Activated CD4-positive, alpha-beta T cell treated with anti-CD3 and anti-CD28 coated beads, Interleukin-2, amount 50 U/mL, for 16 hours (primary cell): Measurements from ENCODE around the gene NARF.
"Not testable (repeated sequence)": the region's sequence is repeated elsewhere in the genome, so short reads cannot be mapped to it uniquely, and the experiment has no call there.

ENCODE experiments used
- DNase-seq: peaks from one replicate; pipeline ENCODE4 v3.0.0-alpha.2; 2020

The NARF gene

GRCh38 chr17:82458179-82458884 lies at the start of gene NARF:
Gene NARF, plus strand, starts transcription at chr17:82458741. Its CDS starts 63 bp downstream, at chr17:82458804.
- peak; percentile 98 for DNase-seq

GRCh38 chr17:82408938-82409318 lies 49.6 kb upstream of the NARF start:
- no peak for DNase-seq

GRCh38 chr17:82410014-82410716 lies 48.4 kb upstream of the NARF start:
- DNase-seq, result no peak

GRCh38 chr17:82411396-82412053 lies 47.0 kb upstream of the NARF start:
- no peak for DNase-seq

GRCh38 chr17:82412081-82412480 lies 46.5 kb upstream of the NARF start:
- DNase-seq, result not testable (repeated sequence)

GRCh38 chr17:82412535-82413520 lies 45.7 kb upstream of the NARF start:
- no peak for DNase-seq

GRCh38 chr17:82414548-82415281 lies 43.8 kb upstream of the NARF start:
- peak; percentile 65 for DNase-seq

- no peak for DNase-seq
These were observed 43.2 kb upstream of the NARF start for GRCh38 chr17:82415336-82415735.

GRCh38 chr17:82415786-82416185 lies 42.8 kb upstream of the NARF start:
- DNase-seq, result no peak

GRCh38 chr17:82416264-82416663 lies 42.3 kb upstream of the NARF start:
- DNase-seq, result no peak

GRCh38 chr17:82416771-82417170 lies 41.8 kb upstream of the NARF start:
- DNase-seq, result no peak

GRCh38 chr17:82418001-82418986 lies 40.2 kb upstream of the NARF start, which contains the start of the genes HEXD and OGFOD3:
Gene HEXD, plus strand, starts transcription at chr17:82418347. Its CDS starts 1,453 bp downstream, at chr17:82419800.
Gene OGFOD3, minus strand, starts transcription at chr17:82418586. Its CDS starts 101 bp downstream, at chr17:82418485.
- DNase-seq, result peak; percentile 80

GRCh38 chr17:82419540-82419939 lies 39.0 kb upstream of the NARF start:
- peak; percentile 25 for DNase-seq

GRCh38 chr17:82424001-82424862 lies 34.3 kb upstream of the NARF start:
- peak; percentile 61 for DNase-seq

GRCh38 chr17:82424863-82425159 lies 33.7 kb upstream of the NARF start:
- no peak for DNase-seq

- no peak for DNase-seq
These were observed 30.0 kb upstream of the NARF start for GRCh38 chr17:82428546-82428945.

- DNase-seq, result no peak
These were observed 28.7 kb upstream of the NARF start for GRCh38 chr17:82429824-82430223.

- no peak for DNase-seq
These were observed 26.5 kb upstream of the NARF start for GRCh38 chr17:82432017-82432416.

GRCh38 chr17:82433560-82434215 lies 24.9 kb upstream of the NARF start:
- no peak for DNase-seq
